Adipocyte (in vitro differentiated cells): Measurements from ENCODE around the gene OR2W1.

Source experiments
- DNase-seq: peaks from one replicate; pipeline ENCODE4 v3.0.0-alpha.2; 2015; ENCODE audit warnings: low read depth
- H3K27me3 ChIP-seq: replicated peaks from 2 replicates; pipeline ENCODE4 v1.7.0; 2013; ENCODE audit warnings: mild to moderate bottlenecking, low read length, moderate library complexity; ENCODE audit not compliant: control insufficient read depth, insufficient read depth
- H3K36me3 ChIP-seq: 2 replicates; pipeline ENCODE4 v1.7.0; 2013; ENCODE audit warnings: low read length, mild to moderate bottlenecking, moderate library complexity; ENCODE audit not compliant: control insufficient read depth, insufficient read depth, severe bottlenecking
- H3K4me1 ChIP-seq: 2 replicates; pipeline ENCODE4 v1.7.0; 2013; ENCODE audit warnings: mild to moderate bottlenecking, low read length, moderate library complexity; ENCODE audit not compliant: control insufficient read depth, insufficient read depth
- H3K4me3 ChIP-seq: 2 replicates; pipeline ENCODE4 v1.7.0; 2013; ENCODE audit warnings: mild to moderate bottlenecking, low read length, moderate library complexity
- H3K9ac ChIP-seq: 2 replicates; pipeline ENCODE4 v1.7.0; 2013; ENCODE audit warnings: mild to moderate bottlenecking, low read length, moderate library complexity
- H3K9me3 ChIP-seq: 2 replicates; pipeline ENCODE4 v1.7.0; 2013; ENCODE audit warnings: mild to moderate bottlenecking, low read length, moderate library complexity; ENCODE audit not compliant: control insufficient read depth

Gene OR2W1

GRCh38 chr6:29021434-29021833 is 23.5 kb downstream of the OR2W1 start:
- peaks cover 11% of the 10 kb centered on the region for H3K27me3 ChIP-seq
- H3K4me3 ChIP-seq = no peak overlapping the region

GRCh38 chr6:29019629-29020028 is 25.3 kb downstream of the OR2W1 start:
- Histone ChIP-seq H3K36me3 (no peaks in the 10 kb centered on the region), H3K4me1 (peaks cover 4% of the 10 kb centered on the region)

More at GRCh38 chr6:29021434-29021833, 23.5 kb downstream of the OR2W1 start:
- no peak for DNase-seq
- H3K9me3 ChIP-seq = no peaks in the 10 kb centered on the region
- H3K9ac ChIP-seq = no peak overlapping the region
- no peaks in the 10 kb centered on the region for H3K36me3 ChIP-seq
- H3K4me1 ChIP-seq = peaks cover 2% of the 10 kb centered on the region

DNA sequence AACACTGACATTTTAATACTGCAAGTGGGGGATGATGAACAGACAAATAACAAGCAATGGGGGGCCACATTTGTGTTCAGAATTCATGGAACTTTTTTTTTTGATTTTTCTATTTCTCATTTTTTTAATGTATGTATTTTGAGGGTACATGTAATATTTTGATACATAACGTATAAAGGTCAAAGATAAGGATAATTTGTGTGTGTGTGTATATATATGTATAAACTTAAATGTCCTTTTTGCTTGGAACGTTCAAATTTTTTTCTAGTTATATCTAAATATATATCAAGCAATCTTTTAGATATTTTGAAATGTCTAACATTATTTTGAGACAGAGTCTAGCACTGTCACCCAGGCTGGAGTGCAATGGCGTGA is 27.6 kb downstream of the OR2W1 start:
- H3K27me3 ChIP-seq = peaks cover 12% of the 10 kb centered on the region
- no peak for DNase-seq
- H3K4me3 ChIP-seq = no peak overlapping the region

More at GRCh38 chr6:29019629-29020028, 25.3 kb downstream of the OR2W1 start:
- DNase-seq = no peak
- Histone ChIP-seq H3K4me3 (no peak overlapping the region), H3K27me3 (peaks cover 3% of the 10 kb centered on the region), H3K9me3 (peaks cover 2% of the 10 kb centered on the region), H3K9ac (no peak overlapping the region)

DNA sequence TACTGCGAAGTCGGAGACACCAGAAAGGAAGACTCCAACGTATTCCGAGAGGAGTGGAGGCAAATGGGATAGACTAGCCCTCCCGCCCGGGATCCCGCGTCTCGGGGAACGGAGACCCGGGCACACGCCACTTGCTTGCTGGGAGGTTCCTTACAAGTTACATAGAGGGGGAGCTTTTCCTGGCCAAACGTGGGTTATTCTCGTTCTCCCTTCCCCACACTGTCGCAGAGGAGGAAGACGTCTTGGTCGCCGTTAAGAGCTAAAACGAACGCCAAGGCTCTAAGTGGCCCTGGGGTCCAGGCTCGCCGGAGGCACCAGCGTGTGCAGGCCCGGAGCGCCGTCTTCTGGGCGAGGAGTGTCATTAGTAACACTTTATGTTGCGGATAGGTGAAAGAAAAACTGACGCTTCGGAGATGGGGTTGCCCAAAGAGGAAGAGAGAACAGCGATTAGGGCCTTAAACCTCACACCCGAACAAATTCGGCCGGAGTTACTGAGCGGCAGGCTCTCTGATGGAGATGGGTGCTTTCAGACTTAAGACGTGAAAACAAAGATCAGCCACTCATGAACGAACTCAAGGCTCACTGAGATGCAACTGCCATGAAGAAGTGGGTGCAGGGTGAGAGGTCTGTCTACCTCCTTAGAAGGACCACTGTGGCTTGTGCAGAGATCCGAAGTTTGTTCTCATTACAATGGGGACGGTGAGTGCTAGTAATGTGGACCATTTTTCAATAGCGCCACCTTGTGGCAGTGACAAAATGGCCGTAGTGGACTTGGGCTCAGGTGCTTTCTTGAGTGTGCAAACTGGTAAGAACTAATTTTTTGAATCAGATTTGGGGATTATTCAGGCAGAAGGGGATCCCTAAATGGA is 28.2 kb downstream of the OR2W1 start:
- H3K4me1 ChIP-seq = peaks cover 4% of the 10 kb centered on the region
- H3K36me3 ChIP-seq = no peaks in the 10 kb centered on the region
- peaks cover 12% of the 10 kb centered on the region for H3K27me3 ChIP-seq
- H3K9ac ChIP-seq = peak overlapping the region; percentile 17
- DNase-seq = peak; percentile 91
- H3K9me3 ChIP-seq = peaks cover 2% of the 10 kb centered on the region
- peak overlapping the region; percentile 82 for H3K4me3 ChIP-seq

More for the DNA sequence above, 27.6 kb downstream of the OR2W1 start:
- Histone ChIP-seq H3K9me3 (peaks cover 2% of the 10 kb centered on the region), H3K4me1 (peaks cover 4% of the 10 kb centered on the region), H3K9ac (no peak overlapping the region), H3K36me3 (no peaks in the 10 kb centered on the region)

- Histone ChIP-seq H3K4me3 (peak overlapping the region; percentile 41), H3K9me3 (peaks cover 2% of the 10 kb centered on the region), H3K9ac (no peak overlapping the region), H3K4me1 (peaks cover 4% of the 10 kb centered on the region), H3K36me3 (no peaks in the 10 kb centered on the region), H3K27me3 (peaks cover 12% of the 10 kb centered on the region)
- no peak for DNase-seq
These were observed 30.0 kb downstream of the OR2W1 start for GRCh38 chr6:29014729-29015608.

DNA sequence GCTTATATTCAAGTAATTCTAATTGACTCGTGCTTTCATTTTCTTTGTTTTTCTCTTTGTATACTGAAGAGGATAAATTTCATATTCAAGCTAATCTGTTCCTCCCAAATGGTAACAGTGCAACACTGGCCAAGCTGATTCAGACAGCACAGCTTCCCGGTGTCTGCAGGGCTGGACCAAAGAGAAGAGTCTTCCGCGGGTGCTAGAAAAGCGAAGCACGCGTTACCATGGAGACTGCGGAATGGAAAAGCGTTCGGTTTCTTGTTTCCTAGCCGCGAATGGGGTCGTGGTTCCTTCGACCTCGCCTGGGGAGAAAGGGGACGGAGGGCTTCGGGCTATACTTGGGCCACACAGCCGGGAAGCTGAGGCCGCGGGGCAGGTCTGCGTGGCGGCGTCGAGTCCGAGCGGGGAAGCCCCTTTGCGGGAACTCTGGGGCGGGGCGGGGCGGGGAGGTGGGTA is 33.7 kb downstream of the OR2W1 start:
- Histone ChIP-seq H3K9ac (peak overlapping the region; percentile 33), H3K4me1 (peaks cover under 1% of the 10 kb centered on the region), H3K36me3 (no peaks in the 10 kb centered on the region), H3K27me3 (peaks cover 8% of the 10 kb centered on the region), H3K9me3 (peaks cover 2% of the 10 kb centered on the region), H3K4me3 (peak overlapping the region; percentile 79)
- DNase-seq = peak; percentile 81

DNA sequence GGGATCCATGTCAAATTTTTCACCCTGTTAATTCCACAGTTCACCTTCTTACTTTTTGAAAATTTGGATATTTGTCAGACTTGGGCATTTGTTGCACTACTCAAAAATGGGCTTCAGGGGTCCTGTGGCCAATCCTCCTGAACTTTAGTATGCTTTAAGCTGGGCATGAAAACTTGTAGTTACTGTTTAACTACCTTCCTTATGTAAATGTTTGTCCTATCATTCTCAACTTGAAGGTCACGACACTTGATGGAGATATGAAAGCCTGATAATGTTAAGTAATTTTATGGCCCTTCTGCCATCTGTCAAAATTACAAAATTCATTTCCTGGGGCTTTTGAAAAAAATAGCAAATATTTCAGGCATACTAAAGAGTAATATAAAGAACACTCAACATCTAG is 35.6 kb downstream of the OR2W1 start:
- no peak for DNase-seq
- Histone ChIP-seq H3K36me3 (no peaks in the 10 kb centered on the region), H3K9me3 (no peaks in the 10 kb centered on the region), H3K4me3 (no peak overlapping the region), H3K4me1 (peaks cover 10% of the 10 kb centered on the region), H3K9ac (no peak overlapping the region), H3K27me3 (peaks cover 8% of the 10 kb centered on the region)

DNA sequence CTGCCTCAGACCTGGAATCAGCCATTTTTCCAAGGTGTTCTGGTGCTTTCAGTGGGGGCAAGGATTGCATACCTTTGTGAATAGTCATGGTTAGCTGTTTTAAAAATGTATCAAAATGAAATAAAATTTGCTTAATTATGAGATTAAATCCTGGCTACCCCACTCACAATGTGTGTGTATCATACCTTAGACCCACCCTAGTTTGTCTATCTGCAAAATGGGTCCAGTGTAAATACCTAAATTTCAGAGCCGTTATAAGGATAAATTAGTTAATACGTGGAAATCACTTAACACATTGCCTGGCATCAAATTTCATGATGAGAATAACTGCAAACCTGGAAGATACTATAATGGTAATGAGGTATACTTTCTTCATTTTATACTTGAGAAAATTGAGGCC is 36.9 kb downstream of the OR2W1 start:
- H3K4me3 ChIP-seq = no peak overlapping the region
- DNase-seq = no peak
- no peaks in the 10 kb centered on the region for H3K9me3 ChIP-seq
- no peak overlapping the region for H3K9ac ChIP-seq
- H3K4me1 ChIP-seq = peaks cover 10% of the 10 kb centered on the region
- peaks cover 4% of the 10 kb centered on the region for H3K27me3 ChIP-seq
- H3K36me3 ChIP-seq = no peaks in the 10 kb centered on the region

DNA sequence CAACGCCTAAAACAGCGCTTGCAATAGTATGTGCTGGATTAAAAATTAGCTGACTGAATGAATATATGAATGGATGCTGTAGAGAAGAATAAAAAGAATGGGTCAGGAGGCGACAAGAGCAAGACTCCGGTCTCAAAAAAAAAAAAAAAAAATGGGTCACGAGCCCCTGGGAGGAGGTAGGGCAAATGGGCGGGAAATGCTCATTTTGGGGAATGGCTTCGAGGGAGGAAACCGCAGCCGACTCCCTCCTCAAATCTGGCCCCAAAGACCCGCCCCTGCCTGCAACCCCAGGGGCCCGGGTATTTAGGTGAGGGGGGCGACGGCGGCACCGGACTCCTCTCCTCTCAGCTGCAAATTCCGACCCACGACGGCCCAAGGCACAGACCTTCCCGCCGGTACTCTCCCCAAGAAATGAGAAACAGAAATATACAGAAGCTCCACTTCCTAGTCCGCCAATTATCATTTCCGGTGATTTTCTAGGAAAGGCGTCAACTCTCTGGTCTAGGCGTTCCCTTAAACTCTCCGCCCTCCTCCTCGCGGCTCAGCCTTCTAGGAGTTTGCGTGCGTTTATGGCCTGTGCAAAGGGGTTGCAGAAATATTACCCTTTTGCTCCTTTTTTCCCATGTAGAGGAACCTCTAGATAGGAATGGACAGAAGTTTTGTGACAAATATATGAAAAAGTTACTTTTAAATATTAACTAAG is 39.6 kb downstream of the OR2W1 start, which contains the start of gene ZNF311:
TSS of gene ZNF311 (minus strand) at position 133 of the 703 bp plus-strand sequence. CDS start 1,361 bp downstream, outside the sequence.
- no peaks in the 10 kb centered on the region for H3K27me3 ChIP-seq
- H3K36me3 ChIP-seq = no peaks in the 10 kb centered on the region
- DNase-seq = peak; percentile 62
- H3K4me3 ChIP-seq = peak within 1 kb of the TSS; percentile 93
- H3K9me3 ChIP-seq = no peaks in the 10 kb centered on the region
- peaks cover 10% of the 10 kb centered on the region for H3K4me1 ChIP-seq
- peak within 1 kb of the TSS; percentile 89 for H3K9ac ChIP-seq

- H3K9ac ChIP-seq = no peak overlapping the region
- H3K9me3 ChIP-seq = peaks cover 9% of the 10 kb centered on the region
- no peak overlapping the region for H3K4me3 ChIP-seq
- no peak for DNase-seq
- H3K27me3 ChIP-seq = no peaks in the 10 kb centered on the region
- no peaks in the 10 kb centered on the region for H3K36me3 ChIP-seq
- H3K4me1 ChIP-seq = no peaks in the 10 kb centered on the region
These were observed 48.0 kb downstream of the OR2W1 start for GRCh38 chr6:28996844-28997510.
